Peyer's patch (tissue), 4 donors: ENCODE measurements around the gene TMEM183A. TPM values are rescaled to one million over a fixed set of nuclear protein-coding genes. Genes with fewer than 3 reads are reported as not detected.
A peak's percentile ranks its signal among the peaks of the same experiment; 100 is the strongest.
"Not testable (repeated sequence)": the region's sequence is repeated elsewhere in the genome, so short reads cannot be mapped to it uniquely, and the experiment has no call there.

ENCODE experiments used
- DNase-seq, 3 donors: peaks; one replicate each; pipeline ENCODE4 v3.0.0-alpha.2; 2017 to 2019
- H3K27ac ChIP-seq, 4 donors: fragments of 200-600 bp; sonication (generic); one replicate each; pipeline ENCODE4 v1.5.1; 2016 to 2019
- H3K27me3 ChIP-seq, 2 donors: fragments of 200-600 bp; sonication (generic); one replicate each; pipeline ENCODE4 v1.5.1; 2019
- H3K36me3 ChIP-seq, 3 donors: fragments of 200-600 bp; sonication (generic); one replicate each; pipeline ENCODE4 v1.5.1; 2016 to 2019
- H3K4me1 ChIP-seq, 4 donors: fragments of 200-600 bp; sonication (generic); one replicate each; pipeline ENCODE4 v1.5.1; 2016 to 2019
- H3K4me3 ChIP-seq, 4 donors: fragments of 200-600 bp; sonication (generic); 1 replicate in 3 of 4; 2 replicates in 1 of 4; pipeline ENCODE4 v1.5.1; 2016 to 2019; ENCODE audit warnings: mild to moderate bottlenecking in 1 of 4
- H3K9me3 ChIP-seq, 4 donors: fragments of 200-600 bp; sonication (generic); one replicate each; pipeline ENCODE4 v1.5.1; 2016 to 2019; ENCODE audit warnings: mild to moderate bottlenecking in 1 of 4
- POLR2A ChIP-seq, 2 donors: fragments of 450-650 bp; IDR thresholded peaks; one replicate each; pipeline ENCODE4 v1.5.1; 2017; ENCODE audit warnings: antibody characterized with exemption in 2 of 2, mild to moderate bottlenecking in 2 of 2, moderate library complexity in 2 of 2
- total RNA-seq, 4 donors: library from RNA; depleted of rRNA; stranded (reverse); fragments of >200 nt; gene quantifications; one replicate each; pipeline ENCODE4 v1.1.0, GENCODE V29; 2016
- TF ChIP-seq, protein P1 (sequence below), 6 experiments: fragments of 450-650 bp in 4 of 6; fragments of 200-600 bp in 2 of 6; sonication (generic) in 1 of 6; IDR thresholded peaks; one replicate each; pipeline ENCODE4 v1.5.1; 2017 to 2019; ENCODE audit warnings: antibody characterized with exemption in 6 of 6, mild to moderate bottlenecking in 3 of 6, moderate library complexity in 1 of 6

TMEM183A gene
- total RNA-seq, 4 donors from 2014 or later = 65.4 to 91.6 (median 80.4) TPM

DNA sequence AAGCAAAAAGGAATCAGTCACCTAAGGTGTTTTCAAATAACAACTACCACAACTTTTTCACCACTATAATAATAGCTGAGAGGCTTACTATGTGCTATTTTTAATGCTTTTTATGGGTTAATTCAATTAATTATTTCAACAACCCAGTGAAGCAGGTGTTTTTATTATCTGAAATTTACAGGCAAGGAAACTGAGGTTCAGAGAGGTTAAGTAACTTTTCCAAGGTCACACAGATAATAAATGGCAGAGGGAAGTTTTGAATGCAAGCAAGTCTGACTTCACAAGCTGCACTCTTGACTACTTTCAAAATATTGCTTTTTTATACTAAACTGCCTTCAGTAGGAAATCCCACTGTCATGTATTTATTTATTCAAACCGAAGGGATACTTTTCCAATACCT, 4.2 kb upstream of the TMEM183A start:
- Histone ChIP-seq H3K36me3 (no peaks in the 10 kb centered on the region), H3K4me3 (no peak overlapping the region), H3K27me3 (no peaks in the 10 kb centered on the region), H3K27ac (no peak overlapping the region), H3K4me1 (peaks cover 0 to 7% (median 0%) of the 10 kb centered on the region in 4 donors), H3K9me3 (no peaks in the 10 kb centered on the region)
- TF ChIP-seq, protein P1, sequence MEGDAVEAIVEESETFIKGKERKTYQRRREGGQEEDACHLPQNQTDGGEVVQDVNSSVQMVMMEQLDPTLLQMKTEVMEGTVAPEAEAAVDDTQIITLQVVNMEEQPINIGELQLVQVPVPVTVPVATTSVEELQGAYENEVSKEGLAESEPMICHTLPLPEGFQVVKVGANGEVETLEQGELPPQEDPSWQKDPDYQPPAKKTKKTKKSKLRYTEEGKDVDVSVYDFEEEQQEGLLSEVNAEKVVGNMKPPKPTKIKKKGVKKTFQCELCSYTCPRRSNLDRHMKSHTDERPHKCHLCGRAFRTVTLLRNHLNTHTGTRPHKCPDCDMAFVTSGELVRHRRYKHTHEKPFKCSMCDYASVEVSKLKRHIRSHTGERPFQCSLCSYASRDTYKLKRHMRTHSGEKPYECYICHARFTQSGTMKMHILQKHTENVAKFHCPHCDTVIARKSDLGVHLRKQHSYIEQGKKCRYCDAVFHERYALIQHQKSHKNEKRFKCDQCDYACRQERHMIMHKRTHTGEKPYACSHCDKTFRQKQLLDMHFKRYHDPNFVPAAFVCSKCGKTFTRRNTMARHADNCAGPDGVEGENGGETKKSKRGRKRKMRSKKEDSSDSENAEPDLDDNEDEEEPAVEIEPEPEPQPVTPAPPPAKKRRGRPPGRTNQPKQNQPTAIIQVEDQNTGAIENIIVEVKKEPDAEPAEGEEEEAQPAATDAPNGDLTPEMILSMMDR (IDR thresholded peaks at IDR 0.05) = no peak
- no peak for TF ChIP-seq POLR2A (IDR thresholded peaks at IDR 0.05)
- no peak for DNase-seq

- not testable (repeated sequence) for DNase-seq, H3K9me3 ChIP-seq, H3K27me3 ChIP-seq
- peaks cover 0 to 20% (median 0%) of the 10 kb centered on the region in 3 donors for H3K36me3 ChIP-seq
- peaks cover 0 to 25% (median 0%) of the 10 kb centered on the region in 4 donors for H3K4me1 ChIP-seq
- peak overlapping the region in 1 of 4 donors; percentile 97 for H3K4me3 ChIP-seq
- peak overlapping the region in 2 of 4 donors; percentile 92 to 95 for H3K27ac ChIP-seq
Observed at GRCh38 chr1:203005395-203006142, 1.6 kb upstream of the TMEM183A start.

GRCh38 chr1:203009185-203009584, 2.0 kb downstream of the TMEM183A start:
- Histone ChIP-seq H3K27ac (no peak overlapping the region), H3K27me3 (no peaks in the 10 kb centered on the region), H3K9me3 (no peaks in the 10 kb centered on the region), H3K36me3 (peaks cover 0 to 52% (median 0%) of the 10 kb centered on the region in 3 donors), H3K4me1 (peaks cover 0 to 25% (median 0%) of the 10 kb centered on the region in 4 donors), H3K4me3 (no peak overlapping the region)
- no peak for DNase-seq
- TF ChIP-seq, protein P1 (IDR thresholded peaks at IDR 0.05) = no peak
- TF ChIP-seq POLR2A (IDR thresholded peaks at IDR 0.05) = no peak

DNA sequence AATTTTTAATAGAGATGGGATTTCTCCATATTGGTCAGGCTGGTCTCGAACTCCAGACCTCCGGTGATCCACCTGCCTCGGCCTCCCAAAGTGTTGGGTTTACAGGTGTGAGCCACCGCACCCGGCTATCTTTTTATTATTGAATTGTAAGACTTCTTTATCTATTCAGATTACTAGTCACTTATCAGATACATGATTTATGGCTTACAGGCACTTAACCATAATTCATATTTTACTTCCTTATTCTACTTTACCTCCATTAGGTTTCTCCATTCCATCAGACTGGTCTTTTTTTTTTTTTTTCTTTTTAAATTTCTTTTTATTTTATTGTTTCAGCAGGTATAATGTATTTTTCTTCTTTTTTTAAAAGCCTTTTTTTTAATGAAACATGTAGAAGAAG, 4.4 kb downstream of the TMEM183A start:
- peaks cover 0 to 18% (median 0%) of the 10 kb centered on the region in 4 donors for H3K4me1 ChIP-seq
- H3K4me3 ChIP-seq = no peak overlapping the region
- no peaks in the 10 kb centered on the region for H3K9me3 ChIP-seq
- H3K36me3 ChIP-seq = peaks cover 0 to 76% (median 0%) of the 10 kb centered on the region in 3 donors
- no peaks in the 10 kb centered on the region for H3K27me3 ChIP-seq
- no peak for DNase-seq
- TF ChIP-seq, protein P1 (IDR thresholded peaks at IDR 0.05) = no peak
- no peak for TF ChIP-seq POLR2A (IDR thresholded peaks at IDR 0.05)
- no peak overlapping the region for H3K27ac ChIP-seq

DNA sequence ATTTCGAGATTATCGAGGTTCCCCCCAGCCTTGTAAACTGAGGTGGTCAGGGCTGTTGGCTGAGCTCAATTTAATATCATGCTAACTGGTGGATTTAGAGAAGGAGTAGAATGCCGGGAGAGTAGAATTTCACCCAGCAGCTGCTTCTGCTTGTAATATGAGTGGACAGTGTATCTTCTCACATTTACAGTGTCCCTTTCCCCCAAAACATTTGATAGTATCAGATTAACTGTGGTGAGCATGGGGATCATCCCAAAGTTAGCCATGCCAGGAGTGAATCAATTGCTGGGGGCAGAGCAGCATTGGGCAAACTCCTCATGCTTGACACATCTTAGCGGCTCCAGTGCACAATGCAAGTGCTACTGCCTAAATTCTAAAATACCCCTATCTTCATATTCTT, 9.9 kb downstream of the TMEM183A start:
- Histone ChIP-seq H3K4me1 (no peaks in the 10 kb centered on the region), H3K4me3 (no peak overlapping the region), H3K9me3 (no peaks in the 10 kb centered on the region), H3K36me3 (peaks cover 0 to 97% (median 0%) of the 10 kb centered on the region in 3 donors), H3K27me3 (no peaks in the 10 kb centered on the region), H3K27ac (no peak overlapping the region)
- no peak for DNase-seq
- TF ChIP-seq, protein P1 (IDR thresholded peaks at IDR 0.05) = no peak
- TF ChIP-seq POLR2A (IDR thresholded peaks at IDR 0.05) = no peak

GRCh38 chr1:203017692-203018091, 10.5 kb downstream of the TMEM183A start:
- Histone ChIP-seq H3K27me3 (no peaks in the 10 kb centered on the region), H3K9me3 (no peaks in the 10 kb centered on the region), H3K4me3 (no peak overlapping the region), H3K4me1 (no peaks in the 10 kb centered on the region), H3K36me3 (peaks cover 0 to 98% (median 0%) of the 10 kb centered on the region in 3 donors), H3K27ac (no peak overlapping the region)
- DNase-seq = no peak
- no peak for TF ChIP-seq POLR2A (IDR thresholded peaks at IDR 0.05)
- TF ChIP-seq, protein P1 (IDR thresholded peaks at IDR 0.05) = no peak

GRCh38 chr1:203022855-203023254, 15.7 kb downstream of the TMEM183A start:
- not testable (repeated sequence) for H3K27ac ChIP-seq, H3K4me3 ChIP-seq, H3K9me3 ChIP-seq, H3K27me3 ChIP-seq, DNase-seq
- peaks cover 0 to 60% (median 0%) of the 10 kb centered on the region in 3 donors for H3K36me3 ChIP-seq
- peaks cover 0 to 12% (median 8%) of the 10 kb centered on the region in 4 donors for H3K4me1 ChIP-seq
